A673 (cell line): Measurements from ENCODE around the gene KCNMB1. TPM values are rescaled to one million over a fixed set of nuclear protein-coding genes. Genes with fewer than 3 reads are reported as not detected.

ENCODE experiments used
- BruUV-seq: library from RNA; stranded (reverse); fragments of 400-500 nt; replicated peaks from 2 replicates; lab custom pipeline; 2021; lab: Mats Ljungman, UMichigan
- CTCF ChIA-PET: fragments of 300-600 bp; sonication (Branson Sonifier 250); formaldehyde crosslinking; loops from one replicate; lab custom pipeline; 2022; ENCODE audit warnings: antibody characterized with exemption; lab: Charles Lee
- POLR2A ChIA-PET: fragments of 300-600 bp; sonication (Branson Sonifier 250); formaldehyde crosslinking; loops from one replicate; lab custom pipeline; 2022; ENCODE audit warnings: antibody characterized with exemption; ENCODE audit not compliant: low non-redundant PET; lab: Charles Lee
- DNase-seq: peaks from one replicate; pipeline ENCODE4 v3.0.0-alpha.2; 2015; ENCODE audit warnings: low spot score
- H3K27ac ChIP-seq: fragments of 200-600 bp; sonication (generic); 2 replicates; pipeline ENCODE4 v1.5.1; 2016; ENCODE audit warnings: mixed run types, low read depth, mild to moderate bottlenecking, mixed read lengths, antibody characterized with exemption, low read length; ENCODE audit not compliant: poor library complexity, severe bottlenecking
- H3K27me3 ChIP-seq: fragments of 200-600 bp; sonication (generic); replicated peaks from 2 replicates; pipeline ENCODE4 v1.6.1; 2017; ENCODE audit warnings: mixed run types, low read depth, mild to moderate bottlenecking, mixed read lengths, antibody characterized with exemption, low read length; ENCODE audit not compliant: insufficient read depth, poor library complexity
- H3K36me3 ChIP-seq: fragments of 200-600 bp; sonication (generic); 2 replicates; pipeline ENCODE4 v1.6.1; 2016; ENCODE audit warnings: mixed run types, mild to moderate bottlenecking, mixed read lengths, antibody characterized with exemption, low read length; ENCODE audit not compliant: insufficient read depth, poor library complexity, severe bottlenecking
- H3K4me1 ChIP-seq: fragments of 200-600 bp; sonication (generic); 2 replicates; pipeline ENCODE4 v1.6.1; 2017; ENCODE audit warnings: mixed run types, mild to moderate bottlenecking, mixed read lengths, antibody characterized with exemption, low read length; ENCODE audit not compliant: insufficient read depth, poor library complexity, severe bottlenecking
- H3K4me3 ChIP-seq: fragments of 200-600 bp; sonication (generic); 2 replicates; pipeline ENCODE4 v1.5.1; 2016; ENCODE audit warnings: low read depth, mixed run types, mild to moderate bottlenecking, mixed read lengths, low read length; ENCODE audit not compliant: poor library complexity, severe bottlenecking
- H3K9me3 ChIP-seq: fragments of 200-600 bp; sonication (generic); 2 replicates; pipeline ENCODE4 v1.6.1; 2016; ENCODE audit warnings: mixed run types, low read depth, mild to moderate bottlenecking, mixed read lengths, antibody characterized with exemption, low read length; ENCODE audit not compliant: poor library complexity, severe bottlenecking
- CTCF ChIP-seq: fragments of 300-800, 200-600 bp; sonication (generic); conservative IDR thresholded peaks from 2 replicates; pipeline ENCODE4 v1.5.1; 2017; ENCODE audit warnings: low read depth, mild to moderate bottlenecking, antibody characterized with exemption, low read length, moderate library complexity, mixed read lengths
- EZH2 ChIP-seq: fragments of 200-600 bp; sonication (generic); IDR thresholded peaks from 2 replicates; pipeline ENCODE4 v1.6.1; 2017; ENCODE audit warnings: borderline replicate concordance, low read depth, mild to moderate bottlenecking, mixed read lengths, antibody characterized with exemption, low read length; ENCODE audit not compliant: poor library complexity, severe bottlenecking
- intact Hi-C: fragments of 100-400 bp; cut with micrococcal nuclease; formaldehyde crosslinking; loops from one replicate; pipeline ENCODE4 v1.10.0; 2022; ENCODE audit not compliant: unreplicated experiment
- total RNA-seq: library from RNA; stranded (reverse); gene quantifications from 2 replicates; pipeline ENCODE4 v1.2.3, GENCODE V29; 2021

The KCNMB1 gene
- total RNA-seq, 1 experiment from 2014 or later = not detected

GRCh38 chr5:170414786-170415185 lies 25.6 kb upstream of the KCNMB1 start:
- Histone ChIP-seq H3K27ac (no peak overlapping the region), H3K4me1 (no peaks in the 10 kb centered on the region), H3K27me3 (no peaks in the 10 kb centered on the region), H3K4me3 (no peak overlapping the region), H3K9me3 (no peaks in the 10 kb centered on the region), H3K36me3 (no peaks in the 10 kb centered on the region)
- BruUV-seq = no TSS peak
- intact Hi-C loops = no loop called here
- ChIA-PET CTCF (no interaction called here), POLR2A (no interaction called here)
- TF ChIP-seq EZH2 (no peak), CTCF (no peak)
- DNase-seq = no peak

GRCh38 chr5:170413897-170414296 lies 24.7 kb upstream of the KCNMB1 start:
- intact Hi-C loops = no loop called here
- no TSS peak for BruUV-seq
- H3K27me3 ChIP-seq = no peaks in the 10 kb centered on the region
- H3K36me3 ChIP-seq = no peaks in the 10 kb centered on the region
- H3K9me3 ChIP-seq = no peaks in the 10 kb centered on the region
- TF ChIP-seq CTCF (no peak), EZH2 (no peak)
- CTCF ChIA-PET = no interaction called here
- no peaks in the 10 kb centered on the region for H3K4me1 ChIP-seq
- POLR2A ChIA-PET = no interaction called here
- H3K4me3 ChIP-seq = no peak overlapping the region
- no peak for DNase-seq
- H3K27ac ChIP-seq = no peak overlapping the region

- CTCF ChIA-PET = no interaction called here
Observed at GRCh38 chr5:170411100-170411499, 21.9 kb upstream of the KCNMB1 start.

More at GRCh38 chr5:170411100-170411499, 21.9 kb upstream of the KCNMB1 start:
- no peaks in the 10 kb centered on the region for H3K9me3 ChIP-seq
- POLR2A ChIA-PET = interaction anchor here (1.0 kb wide), 1 partner anchor 16 kb away, joined by 3 read pairs; no protein-coding TSS in a partner anchor
- intact Hi-C loops = no loop called here
- H3K27me3 ChIP-seq = no peaks in the 10 kb centered on the region
- no TSS peak for BruUV-seq
- H3K4me3 ChIP-seq = no peak overlapping the region
- H3K27ac ChIP-seq = no peak overlapping the region
- TF ChIP-seq EZH2 = no peak
- no peak for TF ChIP-seq CTCF
- H3K36me3 ChIP-seq = no peaks in the 10 kb centered on the region
- H3K4me1 ChIP-seq = peaks cover 9% of the 10 kb centered on the region
- no peak for DNase-seq
